NCI-H2107 treated with DMSO at 0.1 percent for 48 hours (cell line): ENCODE results near the gene KDM3A.

Experiments used
- DNase-seq: peaks from one replicate; lab custom pipeline; 2025; ENCODE audit not compliant: unreplicated experiment; lab: John Stamatoyannopoulos, UW

Gene KDM3A

GRCh38 chr2:86512892-86513291 is 71.7 kb downstream of the KDM3A start:
- DNase-seq = no peak

- DNase-seq = no peak
Observed at GRCh38 chr2:86513948-86514660, 72.9 kb downstream of the KDM3A start.

- no peak for DNase-seq
Observed at GRCh38 chr2:86518481-86518880, 77.3 kb downstream of the KDM3A start.

- no peak for DNase-seq
Observed at GRCh38 chr2:86519349-86519748, 78.2 kb downstream of the KDM3A start.

- DNase-seq = no peak
Observed at GRCh38 chr2:86520153-86520552, 79.0 kb downstream of the KDM3A start.

GRCh38 chr2:86521922-86522321 is 80.8 kb downstream of the KDM3A start:
- no peak for DNase-seq

- no peak for DNase-seq
Observed at GRCh38 chr2:86522711-86523110, 81.5 kb downstream of the KDM3A start.

- no peak for DNase-seq
Observed at GRCh38 chr2:86523491-86523890, 82.3 kb downstream of the KDM3A start.

- no peak for DNase-seq
Observed at GRCh38 chr2:86525421-86526340, 84.5 kb downstream of the KDM3A start.

GRCh38 chr2:86533589-86533988 is 92.4 kb downstream of the KDM3A start:
- DNase-seq = no peak

GRCh38 chr2:86541334-86541733 is 100.2 kb downstream of the KDM3A start:
- no peak for DNase-seq
